ENCODE measurements around the gene BANF1. TPM values are rescaled to one million over a fixed set of nuclear protein-coding genes. Genes with fewer than 3 reads are reported as not detected.

The BANF1 gene
- total and polyA plus RNA-seq, 9 of the 15 experiments (the other 6 are each of a cell fraction or from before 2014, with no cell fraction given): 108 to 651 (median 263) TPM

DNA sequence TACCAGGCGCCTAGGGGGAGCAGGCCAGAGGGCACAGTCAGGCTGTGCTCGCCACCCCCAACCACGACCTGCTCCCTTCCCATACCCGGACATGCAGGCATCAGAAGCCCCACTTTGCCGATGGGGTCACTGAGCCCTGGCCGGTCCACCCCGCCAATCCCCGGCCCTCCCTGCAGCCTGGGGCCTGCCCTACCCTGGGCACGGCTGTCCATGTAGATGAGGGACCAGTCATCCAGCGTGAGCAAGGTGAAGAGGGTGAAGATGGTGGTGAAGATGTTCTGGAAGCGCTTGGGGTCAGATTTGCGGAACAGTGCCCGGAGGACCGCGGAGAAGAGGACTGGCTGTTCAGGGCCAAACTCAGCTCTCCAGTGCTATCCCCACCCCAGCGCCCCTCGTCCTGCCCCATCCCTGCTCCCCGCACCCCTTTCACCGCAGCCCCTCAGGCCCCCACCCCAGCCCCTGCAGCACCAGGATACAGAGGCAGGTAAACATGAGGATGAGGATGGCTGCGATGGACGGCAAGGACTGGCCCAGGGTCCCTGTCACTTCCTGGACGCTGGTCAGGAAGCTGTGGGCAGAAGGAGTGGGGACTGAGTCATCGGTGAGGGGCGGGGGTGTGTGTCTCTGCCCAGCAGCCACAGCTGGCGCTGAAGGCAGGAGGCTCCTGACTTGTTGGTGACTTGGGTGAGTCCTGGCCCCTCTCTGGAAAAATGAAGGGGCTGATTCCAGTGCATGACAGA lies 18.5 kb downstream of the BANF1 start (continued):
- TF ChIP-seq JUND (IDR thresholded peaks at IDR 0.05; ENCODE audit: borderline replicate concordance, low read depth, low read length) (peak; percentile 95), JUND (tag; IDR thresholded peaks at IDR 0.05; ENCODE audit: borderline replicate concordance, low read depth, low read length) (peak; percentile 84; the same call in 1 of the 3 replicates), ZBTB7A (IDR thresholded peaks at IDR 0.05; ENCODE audit: borderline replicate concordance, control insufficient read depth, low read depth, low read length) (0 out of 2 replicates have a peak, but pooled peaks have one; percentile 9), CREM (IDR thresholded peaks at IDR 0.05; ENCODE audit: low read depth) (peak; percentile 54), SNRNP70 (optimal IDR thresholded peaks at IDR 0.05; ENCODE audit: low read depth, low read length) (no peak)
- TF ChIP-seq, protein P1, sequence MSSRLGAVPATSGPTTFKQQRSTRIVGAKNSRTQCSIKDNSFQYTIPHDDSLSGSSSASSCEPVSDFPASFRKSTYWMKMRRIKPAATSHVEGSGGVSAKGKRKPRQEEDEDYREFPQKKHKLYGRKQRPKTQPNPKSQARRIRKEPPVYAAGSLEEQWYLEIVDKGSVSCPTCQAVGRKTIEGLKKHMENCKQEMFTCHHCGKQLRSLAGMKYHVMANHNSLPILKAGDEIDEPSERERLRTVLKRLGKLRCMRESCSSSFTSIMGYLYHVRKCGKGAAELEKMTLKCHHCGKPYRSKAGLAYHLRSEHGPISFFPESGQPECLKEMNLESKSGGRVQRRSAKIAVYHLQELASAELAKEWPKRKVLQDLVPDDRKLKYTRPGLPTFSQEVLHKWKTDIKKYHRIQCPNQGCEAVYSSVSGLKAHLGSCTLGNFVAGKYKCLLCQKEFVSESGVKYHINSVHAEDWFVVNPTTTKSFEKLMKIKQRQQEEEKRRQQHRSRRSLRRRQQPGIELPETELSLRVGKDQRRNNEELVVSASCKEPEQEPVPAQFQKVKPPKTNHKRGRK (tag; IDR thresholded peaks at IDR 0.05): no peak
